ENCODE results near the gene GJB2.

DNA sequence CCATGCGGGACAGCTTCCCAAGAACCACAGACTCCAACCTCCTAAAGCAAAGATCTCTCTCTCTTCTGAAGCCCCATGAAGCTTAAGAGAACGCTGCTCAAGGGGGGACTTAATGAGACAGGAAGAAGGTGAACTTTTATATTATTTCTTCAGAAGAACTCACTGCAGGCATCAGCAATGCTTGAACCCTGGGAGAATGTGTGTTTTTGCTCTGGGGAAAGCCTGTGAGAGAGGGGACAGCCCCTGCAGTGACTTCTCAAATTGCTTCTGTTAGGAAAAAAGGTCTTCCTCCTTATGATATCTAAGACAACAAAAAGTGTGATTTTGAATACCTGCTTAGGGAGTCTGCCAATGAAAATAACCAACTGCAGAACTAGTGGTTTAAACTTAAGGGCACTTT is 54.9 kb downstream of the GJB2 start:
- no peak for TF ChIP-seq YY1 (IDR thresholded peaks at IDR 0.05; ENCODE audit: insufficient read depth, insufficient read length)
- TF ChIP-seq SUZ12 (IDR thresholded peaks at IDR 0.05; ENCODE audit: extremely low read depth, insufficient read depth, insufficient read length) = no peak
